Loucy (cell line): ENCODE data around the gene PPP1R16B.

ENCODE experiments used
- H2AFZ ChIP-seq: fragments of 200-600 bp; sonication (generic); 2 replicates; pipeline ENCODE4 v1.6.0; 2016; ENCODE audit warnings: antibody characterized with exemption, mild to moderate bottlenecking, low read length, moderate library complexity
- H3F3A ChIP-seq: fragments of 200-600 bp; 2 replicates; pipeline ENCODE4 v1.6.0; 2016; ENCODE audit warnings: antibody characterized with exemption, low read depth, mild to moderate bottlenecking
- H3K27me3 ChIP-seq: fragments of 200-600 bp; sonication (generic); 2 replicates; pipeline ENCODE4 v1.6.1; 2014; ENCODE audit warnings: low read length, mild to moderate bottlenecking; ENCODE audit not compliant: insufficient read depth, poor library complexity, severe bottlenecking
- H3K36me3 ChIP-seq: fragments of 200-600 bp; sonication (generic); 2 replicates; pipeline ENCODE4 v1.6.1; 2016; ENCODE audit warnings: low read length; ENCODE audit not compliant: insufficient read depth
- H3K4me1 ChIP-seq: fragments of 200-600 bp; sonication (generic); 2 replicates; pipeline ENCODE4 v1.5.1; 2014; ENCODE audit warnings: low read length, mild to moderate bottlenecking; ENCODE audit not compliant: insufficient read depth, poor library complexity, severe bottlenecking
- H3K4me2 ChIP-seq: fragments of 200-600 bp; sonication (generic); 2 replicates; pipeline ENCODE4 v1.6.0; 2014; ENCODE audit warnings: antibody characterized with exemption, low read length, low read depth, mild to moderate bottlenecking; ENCODE audit not compliant: poor library complexity, severe bottlenecking
- H3K4me3 ChIP-seq: fragments of 200-600 bp; sonication (generic); 2 replicates; pipeline ENCODE4 v1.5.1; 2014; ENCODE audit warnings: low read length, mild to moderate bottlenecking, mixed read lengths; ENCODE audit not compliant: poor library complexity, severe bottlenecking
- H3K79me2 ChIP-seq: fragments of 200-600 bp; sonication (generic); 2 replicates; pipeline ENCODE4 v1.6.1; 2014; ENCODE audit warnings: low read length; ENCODE audit not compliant: insufficient read depth
- H3K9ac ChIP-seq: fragments of 200-600 bp; sonication (generic); 2 replicates; pipeline ENCODE4 v1.6.0; 2014; ENCODE audit warnings: mild to moderate bottlenecking, low read depth, low read length, moderate library complexity; ENCODE audit not compliant: poor library complexity, severe bottlenecking
- H3K9me2 ChIP-seq: fragments of 200-600 bp; sonication (generic); replicated peaks from 2 replicates; pipeline ENCODE4 v1.6.1; 2016; ENCODE audit warnings: low read depth, low read length, mixed read lengths
- H3K9me3 ChIP-seq: fragments of 200-600 bp; sonication (generic); 2 replicates; pipeline ENCODE4 v1.6.1; 2014; ENCODE audit warnings: mild to moderate bottlenecking, antibody characterized with exemption, low read length, low read depth; ENCODE audit not compliant: insufficient read depth
- H4K20me1 ChIP-seq: fragments of 200-600 bp; sonication (generic); 2 replicates; pipeline ENCODE4 v1.6.0; 2014; ENCODE audit warnings: antibody characterized with exemption, low read length, mild to moderate bottlenecking; ENCODE audit not compliant: insufficient read depth, poor library complexity, severe bottlenecking
- CTCF ChIP-seq: fragments of 200-600 bp; sonication (generic); conservative IDR thresholded peaks from 2 replicates; pipeline ENCODE4 v1.5.1; 2014; ENCODE audit warnings: mild to moderate bottlenecking, antibody characterized with exemption, low read length
- EZH2phosphoT487 ChIP-seq: fragments of 200-600 bp; IDR thresholded peaks from 2 replicates; pipeline ENCODE4 v1.6.1; 2018; ENCODE audit warnings: antibody characterized with exemption, mild to moderate bottlenecking, moderate library complexity, borderline replicate concordance

PPP1R16B gene

GRCh38 chr20:38878866-38879265 lies 73.4 kb downstream of the PPP1R16B start:
- peaks cover 15% of the 10 kb centered on the region; the same call in 1 of the 2 replicates for H3F3A ChIP-seq
- H3K9ac ChIP-seq: no peak overlapping the region
- peaks cover 50% of the 10 kb centered on the region for H3K4me1 ChIP-seq
- H4K20me1 ChIP-seq: peaks cover 5% of the 10 kb centered on the region
- H3K79me2 ChIP-seq: peaks cover 43% of the 10 kb centered on the region
- no peaks in the 10 kb centered on the region for H3K9me3 ChIP-seq
- no peak overlapping the region for H2AFZ ChIP-seq
- H3K9me2 ChIP-seq: no peaks in the 10 kb centered on the region
- H3K36me3 ChIP-seq: no peaks in the 10 kb centered on the region
- H3K4me2 ChIP-seq: no peak overlapping the region
- H3K27me3 ChIP-seq: no peaks in the 10 kb centered on the region
- TF ChIP-seq CTCF (no peak), EZH2phosphoT487 (no peak)
- no peak overlapping the region for H3K4me3 ChIP-seq

- no peak for TF ChIP-seq CTCF
- no peak for TF ChIP-seq EZH2phosphoT487
- Histone ChIP-seq H3K9ac (no peak overlapping the region), H3K9me2 (no peaks in the 10 kb centered on the region)
Observed at GRCh38 chr20:38880952-38881735, 75.6 kb downstream of the PPP1R16B start.

GRCh38 chr20:38881806-38882440 lies 76.4 kb downstream of the PPP1R16B start:
- Histone ChIP-seq H3K9me3 (no peaks in the 10 kb centered on the region), H3K4me1 (peaks cover 21% of the 10 kb centered on the region), H3K27me3 (no peaks in the 10 kb centered on the region), H3K4me2 (no peak overlapping the region), H3K79me2 (peaks cover 35% of the 10 kb centered on the region), H3K9me2 (no peaks in the 10 kb centered on the region), H3K9ac (no peak overlapping the region), H3F3A (no peaks in the 10 kb centered on the region), H4K20me1 (peaks cover 5% of the 10 kb centered on the region), H2AFZ (no peak overlapping the region), H3K4me3 (no peak overlapping the region), H3K36me3 (no peaks in the 10 kb centered on the region)
- TF ChIP-seq EZH2phosphoT487 (no peak), CTCF (no peak)

More at GRCh38 chr20:38880952-38881735, 75.6 kb downstream of the PPP1R16B start:
- Histone ChIP-seq H3K36me3 (no peaks in the 10 kb centered on the region), H3K9me3 (no peaks in the 10 kb centered on the region), H3K4me3 (no peak overlapping the region), H3F3A (no peaks in the 10 kb centered on the region), H3K4me1 (peaks cover 28% of the 10 kb centered on the region), H2AFZ (no peak overlapping the region), H4K20me1 (peaks cover 5% of the 10 kb centered on the region), H3K4me2 (no peak overlapping the region), H3K79me2 (peaks cover 41% of the 10 kb centered on the region), H3K27me3 (no peaks in the 10 kb centered on the region)
